Stimulated activated naive B cell treated with anti-CD40 and anti-IgM and Interleukin-4, amounts not matched to agents 10 μg/mL and 1 μg/mL and 100 μg/mL, for 72 hours (primary cell): ENCODE measurements around the gene KIAA1755.

Experiments
- ATAC-seq, 2 donors: fragments of 150-1000 bp; cut with Tn5 transposase; replicated peaks; 2 replicates each; pipeline ENCODE4 v1.10.0; 2021; ENCODE audit warnings: moderate library complexity in 1 of 2
- DNase-seq: peaks from one replicate; pipeline ENCODE4 v3.0.0; 2021
- H3K27ac Mint-ChIP-seq: one replicate; pipeline ENCODE4 v1.8.0; 2022; ENCODE audit warnings: mild to moderate bottlenecking, mixed read lengths
- H3K27me3 Mint-ChIP-seq, 2 donors: one replicate each; pipeline ENCODE4 v1.8.0; 2022; ENCODE audit warnings: mixed read lengths in 2 of 2
- H3K36me3 Mint-ChIP-seq, 2 donors: one replicate each; pipeline ENCODE4 v1.8.0; 2022; ENCODE audit warnings: mixed read lengths in 2 of 2, mild to moderate bottlenecking in 1 of 2
- H3K4me1 Mint-ChIP-seq, 2 donors: one replicate each; pipeline ENCODE4 v1.8.0; 2022; ENCODE audit warnings: mixed read lengths in 2 of 2, mild to moderate bottlenecking in 1 of 2
- H3K4me3 Mint-ChIP-seq, 2 donors: one replicate each; pipeline ENCODE4 v1.8.0; 2022; ENCODE audit warnings: mild to moderate bottlenecking in 2 of 2, mixed read lengths in 2 of 2, moderate library complexity in 1 of 2
- H3K9me3 Mint-ChIP-seq, 2 donors: one replicate each; pipeline ENCODE4 v1.8.0; 2022; ENCODE audit warnings: mixed read lengths in 2 of 2, mild to moderate bottlenecking in 1 of 2

Gene KIAA1755

GRCh38 chr20:38184101-38184500 lies 76.4 kb downstream of the KIAA1755 start:
- peaks cover 0 to 2% of the 10 kb centered on the region in 2 donors for H3K36me3 Mint-ChIP-seq
- peaks cover 0 to 3% of the 10 kb centered on the region in 2 donors for H3K9me3 Mint-ChIP-seq
- ATAC-seq, result no peak
- no peak overlapping the region for H3K4me3 Mint-ChIP-seq
- peaks cover 15% of the 10 kb centered on the region in 2 donors for H3K27me3 Mint-ChIP-seq
- H3K4me1 Mint-ChIP-seq, result peaks cover 14 to 18% of the 10 kb centered on the region in 2 donors
- no peak for DNase-seq
- no peak overlapping the region for H3K27ac Mint-ChIP-seq

DNA sequence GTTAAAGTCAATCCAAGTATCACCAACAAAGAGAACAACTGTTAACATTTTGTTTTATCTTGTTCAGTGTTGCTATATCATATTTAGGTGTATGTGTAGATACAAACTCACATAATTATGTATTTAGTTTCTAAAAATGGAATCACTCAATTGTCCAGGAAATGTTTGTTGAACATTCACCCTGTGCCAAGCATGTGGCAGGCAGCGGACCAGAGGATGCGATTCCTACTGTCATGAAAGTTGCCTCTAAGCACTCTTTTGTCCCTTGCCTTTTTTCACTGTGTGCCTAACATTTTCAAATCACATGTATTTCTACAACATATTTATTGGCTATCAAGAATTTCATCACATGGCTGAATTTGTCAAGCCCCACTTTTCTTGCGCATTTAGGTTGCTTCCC lies 78.6 kb downstream of the KIAA1755 start:
- H3K4me1 Mint-ChIP-seq, result peaks cover 14% of the 10 kb centered on the region in 2 donors
- peaks cover 0 to 3% of the 10 kb centered on the region in 2 donors for H3K9me3 Mint-ChIP-seq
- peaks cover 0 to 2% of the 10 kb centered on the region in 2 donors for H3K36me3 Mint-ChIP-seq
- DNase-seq, result no peak
- H3K27me3 Mint-ChIP-seq, result peaks cover 21 to 33% of the 10 kb centered on the region in 2 donors
- H3K4me3 Mint-ChIP-seq, result no peak overlapping the region
- no peak overlapping the region for H3K27ac Mint-ChIP-seq
- no peak for ATAC-seq

DNA sequence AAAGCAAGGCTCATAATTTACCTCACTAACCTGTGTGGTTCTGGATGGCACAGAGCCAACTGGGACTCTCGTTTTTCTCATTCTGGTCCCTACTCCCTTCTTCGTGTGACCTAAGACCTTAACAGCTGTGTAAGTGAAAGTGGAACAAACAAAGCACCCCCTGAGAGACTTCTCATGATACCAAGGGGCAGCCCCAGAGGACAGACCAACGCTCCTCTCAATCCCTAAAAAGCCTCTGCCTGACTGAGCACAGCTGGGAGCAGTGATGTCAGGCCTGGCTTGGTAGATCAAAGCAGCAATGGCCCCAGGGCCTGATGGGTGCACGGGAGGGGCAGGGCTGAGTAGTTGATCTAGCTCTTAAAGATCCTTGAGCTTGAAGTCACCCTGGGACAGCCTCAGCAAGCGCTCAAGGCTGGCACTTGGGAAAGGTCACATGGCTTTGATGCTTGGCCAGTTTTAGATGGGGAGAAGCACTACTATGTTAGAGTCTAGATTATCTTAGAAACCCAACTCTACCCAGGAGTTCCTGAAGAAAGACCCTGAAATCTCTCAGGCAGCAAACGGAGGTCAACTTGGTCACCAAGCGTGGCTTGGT lies 79.2 kb downstream of the KIAA1755 start:
- H3K9me3 Mint-ChIP-seq, result peaks cover 0 to 3% of the 10 kb centered on the region in 2 donors
- peak; percentile 98 to 99 for ATAC-seq
- peak overlapping the region; percentile 6 to 17 for H3K4me3 Mint-ChIP-seq
- peak overlapping the region; percentile 82 for H3K27ac Mint-ChIP-seq
- peaks cover 14% of the 10 kb centered on the region in 2 donors for H3K4me1 Mint-ChIP-seq
- DNase-seq, result peak; percentile 74
- peaks cover 0 to 2% of the 10 kb centered on the region in 2 donors for H3K36me3 Mint-ChIP-seq
- H3K27me3 Mint-ChIP-seq, result peaks cover 22 to 39% of the 10 kb centered on the region in 2 donors

DNA sequence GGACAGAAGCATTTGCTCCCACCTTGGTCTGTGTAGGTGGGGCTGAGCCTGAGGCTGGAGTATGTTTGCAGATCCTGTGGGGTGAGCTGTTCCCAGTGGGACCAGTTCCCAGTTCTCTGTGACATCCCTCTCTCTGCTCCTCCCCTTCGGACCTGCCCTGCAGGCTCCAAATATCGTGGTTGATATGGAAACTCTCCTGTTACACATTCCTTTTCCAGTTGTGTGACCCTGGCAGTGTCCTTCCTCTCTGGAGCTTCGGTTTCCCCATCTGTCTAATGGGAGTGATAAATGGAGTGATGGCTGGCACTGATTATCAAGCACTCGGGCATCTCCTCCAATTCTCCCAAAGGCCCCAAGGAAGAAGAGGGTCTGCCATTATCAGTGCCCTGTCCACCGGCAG lies 79.8 kb downstream of the KIAA1755 start:
- DNase-seq (no peak), ATAC-seq (no peak)
- Mint-ChIP-seq H3K4me3 (peak overlapping the region in 1 of 2 donors; percentile 14), H3K4me1 (peaks cover 14% of the 10 kb centered on the region in 2 donors), H3K27me3 (peaks cover 22 to 39% of the 10 kb centered on the region in 2 donors), H3K27ac (peak overlapping the region; percentile 82), H3K9me3 (peaks cover 0 to 3% of the 10 kb centered on the region in 2 donors), H3K36me3 (peaks cover 0 to 2% of the 10 kb centered on the region in 2 donors)

GRCh38 chr20:38179846-38180245 lies 80.7 kb downstream of the KIAA1755 start:
- DNase-seq (no peak), ATAC-seq (no peak)
- Mint-ChIP-seq H3K4me1 (peaks cover 14% of the 10 kb centered on the region in 2 donors), H3K4me3 (no peak overlapping the region), H3K9me3 (peaks cover 0 to 3% of the 10 kb centered on the region in 2 donors), H3K27me3 (peaks cover 22 to 39% of the 10 kb centered on the region in 2 donors), H3K36me3 (peaks cover 0 to 2% of the 10 kb centered on the region in 2 donors), H3K27ac (no peak overlapping the region)

GRCh38 chr20:38178581-38178980 lies 82.0 kb downstream of the KIAA1755 start:
- Mint-ChIP-seq H3K4me3 (no peak overlapping the region), H3K27ac (no peak overlapping the region), H3K4me1 (peaks cover 14% of the 10 kb centered on the region in 2 donors), H3K9me3 (peaks cover 0 to 3% of the 10 kb centered on the region in 2 donors), H3K36me3 (peaks cover 0 to 2% of the 10 kb centered on the region in 2 donors), H3K27me3 (peaks cover 19 to 41% of the 10 kb centered on the region in 2 donors)
- DNase-seq (no peak), ATAC-seq (no peak)

- peaks cover 0 to 2% of the 10 kb centered on the region in 2 donors for H3K36me3 Mint-ChIP-seq
- H3K9me3 Mint-ChIP-seq, result peaks cover 0 to 3% of the 10 kb centered on the region in 2 donors
- H3K27me3 Mint-ChIP-seq, result peaks cover 18 to 46% of the 10 kb centered on the region in 2 donors
- H3K4me1 Mint-ChIP-seq, result peaks cover 14% of the 10 kb centered on the region in 2 donors
- no peak for DNase-seq
- H3K4me3 Mint-ChIP-seq, result no peak overlapping the region
- ATAC-seq, result no peak
- no peak overlapping the region for H3K27ac Mint-ChIP-seq
Measured at GRCh38 chr20:38178065-38178491, 82.5 kb downstream of the KIAA1755 start.

- ATAC-seq (no peak), DNase-seq (no peak)
- Mint-ChIP-seq H3K27me3 (peaks cover 18 to 53% of the 10 kb centered on the region in 2 donors), H3K36me3 (peaks cover 0 to 2% of the 10 kb centered on the region in 2 donors), H3K4me1 (peaks cover 14% of the 10 kb centered on the region in 2 donors), H3K4me3 (no peak overlapping the region), H3K9me3 (peaks cover 0 to 2% of the 10 kb centered on the region in 2 donors), H3K27ac (no peak overlapping the region)
Measured at GRCh38 chr20:38177201-38177600, 83.3 kb downstream of the KIAA1755 start.

DNA sequence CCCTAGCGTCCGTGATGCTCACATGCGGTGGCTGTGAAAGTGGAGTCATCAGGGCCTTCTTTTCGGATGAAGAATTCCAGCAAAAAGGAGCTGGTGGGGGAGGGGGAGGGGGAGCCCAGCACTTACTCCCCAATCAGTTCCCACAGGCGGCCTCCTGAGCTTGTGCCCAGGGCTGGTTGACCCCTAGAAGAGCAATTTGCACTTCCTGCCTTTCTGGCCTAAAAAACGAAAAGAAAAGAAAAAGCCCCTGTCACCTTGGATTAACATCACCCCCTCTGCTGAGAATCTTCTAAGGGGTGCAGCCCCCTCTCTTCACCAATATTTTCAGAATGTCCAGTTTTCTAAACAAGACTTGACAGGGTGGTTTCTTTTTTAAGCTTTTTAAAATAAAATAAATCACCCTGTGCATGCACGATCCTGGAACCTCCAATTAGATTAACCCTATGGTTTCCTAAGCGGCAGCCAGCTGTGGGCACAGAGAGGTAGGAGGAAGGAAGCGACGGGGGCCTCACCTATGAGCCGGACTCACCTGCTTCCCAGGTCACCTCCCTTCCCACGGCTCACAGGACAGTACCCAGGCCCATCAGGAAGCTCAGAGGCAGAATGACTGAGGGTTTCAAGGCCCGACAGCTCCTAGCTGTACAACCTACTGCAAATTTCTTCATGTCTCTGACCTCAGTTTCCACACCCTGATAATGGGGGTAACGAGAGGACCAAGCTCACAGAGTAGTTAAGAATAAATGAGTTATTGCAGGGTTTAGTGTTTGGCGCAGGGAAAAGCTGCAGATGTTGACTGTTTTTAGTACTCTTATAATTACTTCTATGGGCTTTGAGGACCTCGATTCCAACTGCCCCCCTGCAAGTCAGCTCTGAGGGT lies 85.0 kb downstream of the KIAA1755 start:
- H3K9me3 Mint-ChIP-seq, result no peaks in the 10 kb centered on the region
- no peak overlapping the region for H3K27ac Mint-ChIP-seq
- DNase-seq, result no peak
- H3K4me1 Mint-ChIP-seq, result peaks cover 1 to 3% of the 10 kb centered on the region in 2 donors
- ATAC-seq, result no peak
- H3K36me3 Mint-ChIP-seq, result no peaks in the 10 kb centered on the region
- H3K27me3 Mint-ChIP-seq, result peaks cover 18 to 64% of the 10 kb centered on the region in 2 donors
- no peak overlapping the region for H3K4me3 Mint-ChIP-seq

DNA sequence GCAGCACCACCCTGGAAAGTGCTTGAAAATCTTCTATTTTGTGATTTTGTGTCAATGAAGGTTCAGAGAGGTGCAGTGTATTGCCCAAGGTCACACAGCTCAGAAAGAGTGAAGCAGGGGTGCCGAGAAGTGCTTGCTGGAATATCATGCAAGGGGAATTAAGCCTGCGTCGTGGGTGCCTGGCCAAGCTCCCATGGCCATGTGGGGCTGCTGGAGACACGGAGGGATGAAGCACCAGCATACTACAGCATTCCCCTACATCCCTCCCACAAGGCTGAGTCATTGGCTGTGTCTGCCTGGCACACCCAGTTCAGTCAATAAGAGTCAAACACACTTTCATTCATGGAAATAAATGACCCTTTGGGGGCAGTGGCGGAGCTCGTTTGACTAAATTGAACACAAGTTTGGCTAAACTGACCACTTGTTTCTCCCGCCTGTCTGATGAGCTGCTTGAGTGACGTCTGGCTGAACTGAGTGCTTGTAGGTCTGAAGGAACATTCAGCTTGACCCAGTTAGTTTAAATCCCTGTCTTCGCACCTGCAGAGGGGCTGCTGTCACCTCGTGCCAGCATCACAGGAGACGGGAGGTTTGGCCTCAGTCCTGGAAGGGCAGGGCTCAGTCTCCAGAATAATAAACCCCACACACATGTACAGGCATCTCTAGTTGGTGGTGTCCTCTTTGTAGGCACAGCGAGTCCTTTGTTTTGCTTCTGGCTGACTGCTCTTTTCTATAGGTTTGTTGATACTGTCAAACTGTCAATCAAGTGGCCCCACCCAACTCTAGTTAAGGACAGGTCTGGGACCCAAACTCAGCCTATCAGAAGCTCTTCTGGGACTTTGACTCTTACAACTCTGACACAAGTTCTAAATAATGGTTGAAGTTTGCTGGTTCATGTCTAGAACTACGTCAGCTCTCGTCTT lies 87.0 kb downstream of the KIAA1755 start:
- ATAC-seq (no peak), DNase-seq (no peak)
- H3K9me3 Mint-ChIP-seq, result no peaks in the 10 kb centered on the region
- H3K27me3 Mint-ChIP-seq, result peaks cover 12 to 52% of the 10 kb centered on the region in 2 donors
- no peaks in the 10 kb centered on the region for H3K36me3 Mint-ChIP-seq
- no peak overlapping the region for H3K27ac Mint-ChIP-seq
- H3K4me3 Mint-ChIP-seq, result no peak overlapping the region
- peaks cover 10 to 18% of the 10 kb centered on the region in 2 donors for H3K4me1 Mint-ChIP-seq

GRCh38 chr20:38172408-38172807 lies 88.1 kb downstream of the KIAA1755 start:
- Mint-ChIP-seq H3K4me1 (peaks cover 16 to 28% of the 10 kb centered on the region in 2 donors), H3K36me3 (no peaks in the 10 kb centered on the region), H3K4me3 (no peak overlapping the region), H3K27me3 (peaks cover 4 to 41% of the 10 kb centered on the region in 2 donors), H3K27ac (no peak overlapping the region), H3K9me3 (no peaks in the 10 kb centered on the region)
- DNase-seq, result no peak
- no peak for ATAC-seq

- peaks cover 16 to 28% of the 10 kb centered on the region in 2 donors for H3K4me1 Mint-ChIP-seq
- peaks cover 0 to 35% of the 10 kb centered on the region in 2 donors for H3K27me3 Mint-ChIP-seq
- no peak overlapping the region for H3K4me3 Mint-ChIP-seq
- H3K9me3 Mint-ChIP-seq, result no peaks in the 10 kb centered on the region
- H3K36me3 Mint-ChIP-seq, result no peaks in the 10 kb centered on the region
- ATAC-seq (no peak), DNase-seq (no peak)
- no peak overlapping the region for H3K27ac Mint-ChIP-seq
Measured at GRCh38 chr20:38171675-38172043, 88.9 kb downstream of the KIAA1755 start.

- no peaks in the 10 kb centered on the region for H3K36me3 Mint-ChIP-seq
- H3K27ac Mint-ChIP-seq, result no peak overlapping the region
- H3K4me3 Mint-ChIP-seq, result no peak overlapping the region
- H3K27me3 Mint-ChIP-seq, result peaks cover 5 to 39% of the 10 kb centered on the region in 2 donors
- peaks cover 16 to 33% of the 10 kb centered on the region in 2 donors for H3K4me1 Mint-ChIP-seq
- H3K9me3 Mint-ChIP-seq, result no peaks in the 10 kb centered on the region
- no peak for DNase-seq
- no peak for ATAC-seq
Measured at GRCh38 chr20:38170826-38171674, 89.5 kb downstream of the KIAA1755 start.
